ENCODE results near the gene DPP6. TPM values are rescaled to one million over a fixed set of nuclear protein-coding genes. Genes with fewer than 3 reads are reported as not detected.

Gene DPP6
- total RNA-seq, 4 donors from 2014 or later, result 0.60 to 1.7 (median 1.6) TPM; not detected in 1

DNA sequence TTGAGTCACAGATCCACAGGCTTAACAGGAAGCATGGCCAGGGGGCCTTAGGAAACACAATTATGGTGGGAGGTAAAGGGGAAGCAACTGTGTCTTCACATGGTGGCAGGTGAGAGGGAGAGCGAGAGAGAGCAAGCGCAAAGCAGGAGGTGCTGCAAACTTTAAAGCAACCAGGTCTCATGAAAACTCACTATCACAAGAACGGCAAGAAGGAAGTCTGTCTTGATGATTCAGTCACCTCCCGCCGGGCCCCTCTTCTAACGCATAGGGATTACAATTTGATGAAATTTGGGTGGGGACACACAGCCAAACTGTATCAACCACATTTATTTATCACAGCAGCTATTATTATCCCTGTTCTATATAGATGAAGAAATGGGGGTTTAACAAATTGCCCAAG is 201.6 kb downstream of the DPP6 start:
- TF ChIP-seq, protein P1, sequence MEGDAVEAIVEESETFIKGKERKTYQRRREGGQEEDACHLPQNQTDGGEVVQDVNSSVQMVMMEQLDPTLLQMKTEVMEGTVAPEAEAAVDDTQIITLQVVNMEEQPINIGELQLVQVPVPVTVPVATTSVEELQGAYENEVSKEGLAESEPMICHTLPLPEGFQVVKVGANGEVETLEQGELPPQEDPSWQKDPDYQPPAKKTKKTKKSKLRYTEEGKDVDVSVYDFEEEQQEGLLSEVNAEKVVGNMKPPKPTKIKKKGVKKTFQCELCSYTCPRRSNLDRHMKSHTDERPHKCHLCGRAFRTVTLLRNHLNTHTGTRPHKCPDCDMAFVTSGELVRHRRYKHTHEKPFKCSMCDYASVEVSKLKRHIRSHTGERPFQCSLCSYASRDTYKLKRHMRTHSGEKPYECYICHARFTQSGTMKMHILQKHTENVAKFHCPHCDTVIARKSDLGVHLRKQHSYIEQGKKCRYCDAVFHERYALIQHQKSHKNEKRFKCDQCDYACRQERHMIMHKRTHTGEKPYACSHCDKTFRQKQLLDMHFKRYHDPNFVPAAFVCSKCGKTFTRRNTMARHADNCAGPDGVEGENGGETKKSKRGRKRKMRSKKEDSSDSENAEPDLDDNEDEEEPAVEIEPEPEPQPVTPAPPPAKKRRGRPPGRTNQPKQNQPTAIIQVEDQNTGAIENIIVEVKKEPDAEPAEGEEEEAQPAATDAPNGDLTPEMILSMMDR (IDR thresholded peaks at IDR 0.05), result no peak
- TF ChIP-seq EP300 (IDR thresholded peaks at IDR 0.05) (no peak), POLR2A (IDR thresholded peaks at IDR 0.05) (no peak)
- Histone ChIP-seq H3K9me3 (no peaks in the 10 kb centered on the region), H3K27ac (no peak overlapping the region), H3K36me3 (no peaks in the 10 kb centered on the region), H3K4me3 (no peak overlapping the region), H3K4me1 (no peaks in the 10 kb centered on the region), H3K27me3 (no peaks in the 10 kb centered on the region)
- DNase-seq (ENCODE audit: low spot score in 2 of 2), result no peak
- 76 to 77% methylated on average over 6 of the region's 6 CpGs for WGBS, 2 donors

- H3K27me3 ChIP-seq, result no peaks in the 10 kb centered on the region
- DNase-seq (ENCODE audit: low spot score in 2 of 2), result no peak
- 25 to 31% methylated on average over 7 of the region's 7 CpGs for WGBS, 2 donors
- no peak overlapping the region for H3K4me3 ChIP-seq
- no peak overlapping the region for H3K27ac ChIP-seq
- H3K36me3 ChIP-seq, result no peaks in the 10 kb centered on the region
- H3K9me3 ChIP-seq, result peaks cover 0 to 9% (median 0%) of the 10 kb centered on the region in 4 donors
- TF ChIP-seq POLR2A (IDR thresholded peaks at IDR 0.05) (no peak), EP300 (IDR thresholded peaks at IDR 0.05) (no peak)
- TF ChIP-seq, protein P1 (IDR thresholded peaks at IDR 0.05), result no peak
- no peaks in the 10 kb centered on the region for H3K4me1 ChIP-seq
These were observed 203.1 kb downstream of the DPP6 start for GRCh38 chr7:154255324-154255723.

- H3K4me3 ChIP-seq, result no peak overlapping the region
- H3K27ac ChIP-seq, result no peak overlapping the region
- H3K36me3 ChIP-seq, result no peaks in the 10 kb centered on the region
- 85% methylated on average over 8 of the region's 8 CpGs for WGBS, 2 donors
- DNase-seq (ENCODE audit: low spot score in 2 of 2), result no peak
- no peaks in the 10 kb centered on the region for H3K27me3 ChIP-seq
- TF ChIP-seq EP300 (IDR thresholded peaks at IDR 0.05) (no peak), POLR2A (IDR thresholded peaks at IDR 0.05) (no peak)
- TF ChIP-seq, protein P1 (IDR thresholded peaks at IDR 0.05), result no peak
- H3K9me3 ChIP-seq, result peaks cover 0 to 12% (median 0%) of the 10 kb centered on the region in 4 donors
- no peaks in the 10 kb centered on the region for H3K4me1 ChIP-seq
These were observed 204.0 kb downstream of the DPP6 start for GRCh38 chr7:154256150-154256549.

DNA sequence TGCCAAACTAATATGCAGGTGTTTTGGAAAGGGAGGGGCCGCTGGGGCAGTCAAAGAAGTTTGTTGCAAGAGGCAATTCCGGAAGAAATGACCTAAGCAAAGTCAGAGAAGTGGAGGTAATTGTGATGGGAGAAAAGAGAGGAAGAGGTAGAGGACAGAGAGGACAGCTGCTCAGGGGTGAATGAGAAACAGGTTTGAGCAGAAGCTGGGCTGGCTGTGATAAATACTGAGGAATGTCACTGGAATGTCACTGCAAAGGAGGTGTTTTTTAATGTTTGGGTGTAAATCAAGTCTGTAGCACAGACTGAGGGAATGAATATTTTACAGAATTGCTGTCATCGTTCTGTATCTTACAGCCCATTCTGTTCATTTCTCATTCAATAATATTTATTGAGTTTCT is 207.2 kb downstream of the DPP6 start:
- 69 to 70% methylated on average over 3 of the region's 3 CpGs for WGBS, 2 donors
- H3K27me3 ChIP-seq, result no peaks in the 10 kb centered on the region
- no peaks in the 10 kb centered on the region for H3K4me1 ChIP-seq
- no peaks in the 10 kb centered on the region for H3K36me3 ChIP-seq
- TF ChIP-seq, protein P1 (IDR thresholded peaks at IDR 0.05), result no peak
- TF ChIP-seq EP300 (IDR thresholded peaks at IDR 0.05) (no peak), POLR2A (IDR thresholded peaks at IDR 0.05) (no peak)
- H3K9me3 ChIP-seq, result peaks cover 0 to 18% (median 0%) of the 10 kb centered on the region in 4 donors
- no peak overlapping the region for H3K4me3 ChIP-seq
- H3K27ac ChIP-seq, result no peak overlapping the region
- DNase-seq (ENCODE audit: low spot score in 2 of 2), result no peak

- DNase-seq (ENCODE audit: low spot score in 2 of 2), result no peak
- H3K4me1 ChIP-seq, result no peaks in the 10 kb centered on the region
- no peaks in the 10 kb centered on the region for H3K27me3 ChIP-seq
- H3K9me3 ChIP-seq, result peaks cover 0 to 9% (median 0%) of the 10 kb centered on the region in 4 donors
- H3K4me3 ChIP-seq, result no peak overlapping the region
- H3K27ac ChIP-seq, result no peak overlapping the region
- 56 to 59% methylated on average over 8 of the region's 8 CpGs for WGBS, 2 donors
- TF ChIP-seq POLR2A (IDR thresholded peaks at IDR 0.05) (no peak), EP300 (IDR thresholded peaks at IDR 0.05) (no peak)
- TF ChIP-seq, protein P1 (IDR thresholded peaks at IDR 0.05), result no peak
- H3K36me3 ChIP-seq, result no peaks in the 10 kb centered on the region
These were observed 235.2 kb downstream of the DPP6 start for GRCh38 chr7:154287356-154287755.

Measured in tibial nerve (tissue), 4 donors.